Thymus (tissue), 11 donors: ENCODE data around the gene DCANP1. TPM values are rescaled to one million over a fixed set of nuclear protein-coding genes. Genes with fewer than 3 reads are reported as not detected.
A peak's percentile ranks its signal among the peaks of the same experiment; 100 is the strongest.

Experiments
- DNase-seq, 9 donors: peaks; one replicate each; pipeline ENCODE4 v3.0.0-alpha.2; 2013; ENCODE audit warnings: low spot score in 9 of 9, low read depth in 6 of 9, missing footprints in 1 of 9
- H3K27ac ChIP-seq, 2 donors: one replicate each; pipeline ENCODE4 v1.5.1; 2013; ENCODE audit warnings: control low read depth in 1 of 2, low read depth in 1 of 2, low read length in 1 of 2, mild to moderate bottlenecking in 1 of 2, moderate library complexity in 1 of 2
- H3K27me3 ChIP-seq, 2 donors: one replicate each; pipeline ENCODE4 v1.5.1; 2013; ENCODE audit warnings: low read length in 1 of 2; ENCODE audit not compliant: control insufficient read depth in 2 of 2, insufficient read depth in 1 of 2
- H3K36me3 ChIP-seq, 2 donors: one replicate each; pipeline ENCODE4 v1.5.1; 2013; ENCODE audit warnings: low read length in 1 of 2, mild to moderate bottlenecking in 1 of 2, moderate library complexity in 1 of 2; ENCODE audit not compliant: control insufficient read depth in 2 of 2, insufficient read depth in 2 of 2
- H3K4me1 ChIP-seq, 2 donors: one replicate each; pipeline ENCODE4 v1.5.1; 2013; ENCODE audit warnings: low read length in 2 of 2; ENCODE audit not compliant: control insufficient read depth in 2 of 2, insufficient read depth in 2 of 2
- H3K4me3 ChIP-seq, 2 donors: one replicate each; pipeline ENCODE4 v1.5.1; 2013; ENCODE audit warnings: low read length in 2 of 2, control low read depth in 1 of 2, mild to moderate bottlenecking in 1 of 2
- H3K9me3 ChIP-seq, 2 donors: one replicate each; pipeline ENCODE4 v1.5.1; 2013; ENCODE audit warnings: low read length in 1 of 2, mild to moderate bottlenecking in 1 of 2; ENCODE audit not compliant: control insufficient read depth in 2 of 2, insufficient read depth in 1 of 2
- WGBS: extraction: QIAGEN DNeasy Blood & Tissue Kit; methylation state at CpG from one replicate; pipeline ENCODE4 v1.1.7; 2013; 5-methylcytosine and 5-hydroxymethylcytosine counted together
- polyA plus RNA-seq: library from polyadenylated mRNA; stranded (reverse); fragments of 200-250 nt; gene quantifications from one replicate; pipeline ENCODE4 v1.2.3, GENCODE V29; 2013
- total RNA-seq: library from RNA; stranded (reverse); fragments of 120-200 nt; gene quantifications from one replicate; pipeline ENCODE4 v1.2.4, GENCODE V29; 2013
- donor health status: healthy.

The DCANP1 gene
- total and polyA plus RNA-seq, 2 donors, result 0.25 to 1.4 TPM

DNA sequence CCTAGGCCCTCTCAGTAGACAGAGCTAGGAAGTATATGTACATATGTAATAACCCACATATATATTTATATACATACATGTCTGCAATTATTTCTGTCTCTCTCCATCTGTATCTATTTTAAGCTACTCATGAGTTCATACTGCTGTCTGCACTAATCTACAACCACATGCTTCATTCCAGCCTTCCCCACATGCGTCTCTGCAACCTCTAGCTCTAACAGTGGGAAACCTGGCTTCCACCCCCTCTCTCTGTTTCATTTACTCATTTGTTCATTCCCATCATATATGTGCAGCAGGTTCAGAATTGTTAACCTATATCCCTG is 23.3 kb downstream of the DCANP1 start:
- peaks cover 3 to 15% of the 10 kb centered on the region in 2 donors for H3K4me1 ChIP-seq
- H3K9me3 ChIP-seq, result peaks cover 0 to 4% of the 10 kb centered on the region in 2 donors
- no peak overlapping the region for H3K4me3 ChIP-seq
- H3K36me3 ChIP-seq, result no peaks in the 10 kb centered on the region
- no peaks in the 10 kb centered on the region for H3K27me3 ChIP-seq
- H3K27ac ChIP-seq, result no peak overlapping the region
- no peak for DNase-seq
- 89% methylated on average over 1 of the region's 1 CpG for WGBS

GRCh38 chr5:135423146-135423845 is 23.9 kb downstream of the DCANP1 start:
- Histone ChIP-seq H3K4me1 (peaks cover 3 to 15% of the 10 kb centered on the region in 2 donors), H3K9me3 (no peaks in the 10 kb centered on the region), H3K36me3 (no peaks in the 10 kb centered on the region), H3K4me3 (no peak overlapping the region), H3K27me3 (no peaks in the 10 kb centered on the region), H3K27ac (no peak overlapping the region)
- WGBS, result 80% methylated on average over 7 of the region's 7 CpGs
- no peak for DNase-seq

DNA sequence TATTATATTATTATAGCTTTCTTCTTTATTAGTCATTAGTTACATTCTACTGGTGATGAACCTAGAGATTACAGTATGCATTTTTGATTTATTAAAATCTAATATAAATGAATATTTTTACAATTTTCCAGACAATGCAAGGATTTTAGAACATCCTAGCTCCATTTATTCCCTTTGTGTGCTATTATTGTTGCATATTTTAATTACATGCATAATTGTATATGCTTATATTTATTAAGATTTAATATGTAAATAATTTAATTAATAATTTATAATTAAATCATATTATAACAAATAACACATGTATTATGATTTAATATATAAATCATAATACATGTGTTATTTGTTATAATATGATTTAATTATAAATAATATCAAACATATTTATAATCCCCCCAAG is 24.7 kb downstream of the DCANP1 start:
- no peak for DNase-seq
- H3K36me3 ChIP-seq, result no peaks in the 10 kb centered on the region
- no peak overlapping the region for H3K4me3 ChIP-seq
- H3K27ac ChIP-seq, result no peak overlapping the region
- peaks cover 3 to 15% of the 10 kb centered on the region in 2 donors for H3K4me1 ChIP-seq
- no peaks in the 10 kb centered on the region for H3K9me3 ChIP-seq
- no peaks in the 10 kb centered on the region for H3K27me3 ChIP-seq

DNA sequence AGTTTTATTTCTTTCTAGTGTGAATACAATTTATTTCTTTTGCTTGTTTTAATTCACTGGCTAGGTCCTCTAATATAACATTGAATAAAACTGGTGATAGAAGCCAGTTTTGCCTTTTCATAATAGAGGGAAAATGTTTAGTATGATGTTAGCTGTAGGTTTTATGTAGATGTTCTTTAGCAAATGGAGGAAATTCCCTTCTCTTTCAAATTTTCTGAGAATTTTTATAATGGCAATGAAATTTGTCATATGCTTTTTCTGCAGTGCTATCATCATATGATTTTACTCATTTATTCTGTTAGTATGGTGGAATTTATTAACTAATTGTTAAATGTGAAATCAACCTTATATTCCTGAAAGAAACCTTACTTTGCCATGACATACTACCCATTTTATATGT is 30.1 kb downstream of the DCANP1 start:
- Histone ChIP-seq H3K36me3 (no peaks in the 10 kb centered on the region), H3K4me3 (no peak overlapping the region), H3K4me1 (no peaks in the 10 kb centered on the region), H3K27me3 (no peaks in the 10 kb centered on the region), H3K27ac (no peak overlapping the region), H3K9me3 (no peaks in the 10 kb centered on the region)
- no peak for DNase-seq

- no peak for DNase-seq
- no peaks in the 10 kb centered on the region for H3K36me3 ChIP-seq
- H3K4me1 ChIP-seq, result peaks cover under 1 to 4% of the 10 kb centered on the region in 2 donors
- WGBS, result 99% methylated on average over 2 of the region's 2 CpGs
- no peaks in the 10 kb centered on the region for H3K27me3 ChIP-seq
- no peak overlapping the region for H3K27ac ChIP-seq
- H3K9me3 ChIP-seq, result no peaks in the 10 kb centered on the region
- H3K4me3 ChIP-seq, result no peak overlapping the region
Observed at GRCh38 chr5:135405082-135405481, 42.1 kb downstream of the DCANP1 start.

DNA sequence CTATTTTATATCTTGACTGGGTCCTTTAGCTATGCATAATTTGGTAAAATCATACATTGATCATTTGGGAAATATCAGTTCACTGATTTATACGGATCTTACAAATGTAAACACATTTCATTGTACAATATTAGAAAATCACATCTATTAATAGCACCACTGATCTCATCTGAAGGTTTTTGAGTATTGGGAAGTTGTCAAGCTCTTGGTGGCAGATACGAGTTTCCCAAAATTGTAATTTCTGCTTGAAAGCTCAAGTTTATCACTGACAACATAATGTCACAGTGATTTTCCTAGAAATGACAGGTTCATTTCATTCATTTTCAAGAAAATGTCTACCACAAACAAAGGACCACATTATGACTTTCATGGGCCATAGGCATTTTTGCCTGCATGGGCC is 45.1 kb downstream of the DCANP1 start:
- Histone ChIP-seq H3K9me3 (no peaks in the 10 kb centered on the region), H3K4me3 (no peak overlapping the region), H3K4me1 (peaks cover 15 to 18% of the 10 kb centered on the region in 2 donors), H3K36me3 (no peaks in the 10 kb centered on the region), H3K27ac (no peak overlapping the region), H3K27me3 (no peaks in the 10 kb centered on the region)
- no peak for DNase-seq
- WGBS, result 97% methylated on average over 2 of the region's 2 CpGs

- 81% methylated on average over 5 of the region's 5 CpGs for WGBS
- no peak for DNase-seq
- Histone ChIP-seq H3K27ac (no peak overlapping the region), H3K36me3 (peaks cover 0 to 4% of the 10 kb centered on the region in 2 donors), H3K9me3 (no peaks in the 10 kb centered on the region), H3K27me3 (no peaks in the 10 kb centered on the region), H3K4me3 (no peak overlapping the region), H3K4me1 (peaks cover 21 to 30% of the 10 kb centered on the region in 2 donors)
Observed at GRCh38 chr5:135400866-135401265, 46.3 kb downstream of the DCANP1 start.

DNA sequence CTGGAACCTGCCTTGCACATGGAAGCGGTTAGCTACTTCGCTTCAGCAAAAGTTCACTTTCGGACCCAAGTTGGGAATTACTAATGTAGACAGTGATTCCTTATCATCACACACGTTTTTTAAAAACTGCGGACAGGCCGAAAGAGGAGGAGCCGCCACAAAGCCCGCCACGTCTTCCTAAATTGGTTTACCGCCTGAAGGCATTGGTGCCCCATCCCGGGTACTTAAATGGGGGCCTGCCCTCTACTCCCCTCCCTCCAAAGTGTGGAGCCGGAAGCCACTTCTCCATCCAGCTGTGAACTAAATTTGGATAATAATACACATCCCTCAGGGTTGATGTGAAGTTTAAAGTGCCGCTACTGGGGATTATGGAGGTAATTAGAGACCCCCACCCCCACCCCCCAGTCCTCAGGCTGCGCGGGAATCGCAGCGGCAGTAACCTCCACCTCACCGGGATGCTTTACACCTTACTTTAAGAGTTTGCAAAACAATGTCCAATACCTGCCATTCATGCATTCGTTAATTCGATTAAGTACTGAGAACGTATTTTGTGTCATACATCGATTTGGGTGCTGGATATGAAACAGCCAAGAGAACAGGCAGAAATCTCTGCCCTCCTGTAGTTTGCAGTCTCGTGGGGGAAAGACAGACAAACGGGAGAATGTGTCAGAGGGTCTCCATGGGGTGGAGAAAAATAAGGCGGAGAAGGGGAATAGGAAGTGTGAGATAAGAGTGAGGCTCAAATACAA is 47.2 kb downstream of the DCANP1 start:
- H3K27ac ChIP-seq, result peak overlapping the region; percentile 74 to 83
- peaks cover 21 to 31% of the 10 kb centered on the region in 2 donors for H3K4me1 ChIP-seq
- no peak for DNase-seq
- H3K4me3 ChIP-seq, result peak overlapping the region; percentile 63 to 87
- H3K36me3 ChIP-seq, result peaks cover 0 to 4% of the 10 kb centered on the region in 2 donors
- H3K9me3 ChIP-seq, result no peaks in the 10 kb centered on the region
- 21% methylated on average over 25 of the region's 25 CpGs for WGBS
- no peaks in the 10 kb centered on the region for H3K27me3 ChIP-seq
